Measurements from ENCODE around the gene RPS15. TPM values are rescaled to one million over a fixed set of nuclear protein-coding genes. Genes with fewer than 3 reads are reported as not detected.
"Not testable (repeated sequence)": the region's sequence is repeated elsewhere in the genome, so short reads cannot be mapped to it uniquely, and the experiment has no call there.

Gene RPS15
- total RNA-seq, 1 experiment from 2014 or later, result 1,442 TPM

- DNase-seq (ENCODE audit: low read depth in 1 of 2, low spot score in 2 of 2), result no peak
- Histone ChIP-seq H3K27me3 (replicated peaks) (no peaks in the 10 kb centered on the region), H3K9me3 (replicated peaks) (no peaks in the 10 kb centered on the region; the same call in 1 of the 2 replicates), H3K27ac (no peak overlapping the region), H3K4me3 (no peak overlapping the region), H3K4me1 (replicated peaks) (peaks cover 30% of the 10 kb centered on the region), H3K36me3 (peaks cover 71% of the 10 kb centered on the region)
Measured at GRCh38 chr19:1410136-1410786, 27.9 kb upstream of the RPS15 start.

DNA sequence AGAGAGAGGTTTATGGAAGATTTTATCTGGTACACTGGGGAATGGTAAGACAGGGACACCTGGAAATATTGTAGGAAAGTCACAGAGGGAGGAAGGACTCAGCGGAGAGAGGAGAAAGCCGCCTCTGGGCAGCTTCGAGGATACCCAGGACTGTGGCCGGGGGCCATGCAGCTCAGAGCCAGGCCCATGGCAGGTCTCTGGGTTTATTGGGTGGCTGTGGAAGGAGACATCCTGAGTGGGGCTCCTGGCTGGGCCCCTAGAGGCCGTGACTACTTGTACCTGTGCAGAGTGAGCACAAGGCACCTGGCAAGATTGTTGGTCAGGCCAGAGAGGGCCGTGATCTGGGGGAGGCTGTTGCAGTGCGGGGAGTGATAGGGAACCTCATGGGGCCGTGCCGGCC is 27.4 kb upstream of the RPS15 start:
- peaks cover 75% of the 10 kb centered on the region for H3K36me3 ChIP-seq
- no peak overlapping the region for H3K27ac ChIP-seq
- H3K9me3 ChIP-seq (replicated peaks), result no peaks in the 10 kb centered on the region; the same call in 1 of the 2 replicates
- no peak overlapping the region for H3K4me3 ChIP-seq
- H3K27me3 ChIP-seq (replicated peaks), result no peaks in the 10 kb centered on the region
- peaks cover 30% of the 10 kb centered on the region for H3K4me1 ChIP-seq (replicated peaks)
- no peak for DNase-seq (ENCODE audit: low read depth in 1 of 2, low spot score in 2 of 2)

DNA sequence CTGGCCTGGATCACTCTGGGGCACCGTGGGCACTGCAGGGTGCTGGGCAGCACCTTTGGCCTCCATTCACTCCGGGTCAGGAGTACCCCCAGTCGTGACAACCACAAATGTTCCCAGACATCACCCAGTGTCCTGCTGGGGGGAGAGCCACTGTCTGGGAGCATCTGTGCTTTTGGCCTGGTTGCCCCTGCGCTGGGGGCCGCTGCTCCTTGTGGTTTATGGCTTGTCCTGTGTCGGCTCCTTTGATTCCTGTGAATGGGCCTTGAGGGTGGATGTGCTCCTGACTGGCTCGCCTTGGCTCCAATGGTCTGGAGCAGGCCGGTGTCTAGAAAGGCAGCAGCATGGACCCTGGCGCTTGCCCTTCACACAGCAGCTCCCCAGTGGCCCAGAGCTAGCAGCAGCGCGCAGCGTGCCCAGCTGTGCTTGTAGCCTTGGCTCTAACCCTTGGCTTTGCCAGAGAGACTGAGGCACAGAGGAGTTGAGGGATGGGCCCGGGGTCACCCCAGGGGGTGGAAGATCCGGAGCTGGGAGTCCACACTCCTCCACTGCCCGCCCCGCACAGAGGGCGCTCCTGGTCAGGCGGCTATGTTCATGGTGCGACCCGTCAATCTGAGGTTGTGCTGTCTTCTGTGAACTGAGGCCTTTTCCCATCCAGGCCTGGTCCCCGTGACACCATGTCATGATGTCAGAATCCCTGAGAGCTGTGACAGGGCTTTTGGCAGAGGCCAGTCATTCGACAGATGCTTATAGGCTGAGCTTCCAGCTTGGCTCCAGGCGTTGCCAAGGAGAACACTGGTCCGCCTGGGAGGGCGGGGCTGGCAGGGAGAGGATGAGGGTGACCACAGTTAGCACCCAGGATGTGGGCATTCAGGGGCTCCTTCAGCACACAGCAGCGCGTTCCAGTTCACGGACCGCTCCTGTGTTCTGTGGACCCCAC is 26.7 kb upstream of the RPS15 start:
- no peak overlapping the region for H3K4me3 ChIP-seq
- peaks cover 29% of the 10 kb centered on the region for H3K4me1 ChIP-seq (replicated peaks)
- H3K27me3 ChIP-seq (replicated peaks), result no peaks in the 10 kb centered on the region
- H3K27ac ChIP-seq, result no peak overlapping the region
- DNase-seq (ENCODE audit: low read depth in 1 of 2, low spot score in 2 of 2), result no peak
- no peaks in the 10 kb centered on the region; the same call in 1 of the 2 replicates for H3K9me3 ChIP-seq (replicated peaks)
- peaks cover 83% of the 10 kb centered on the region for H3K36me3 ChIP-seq

- Histone ChIP-seq H3K4me3 (no peak overlapping the region), H3K27ac (no peak overlapping the region), H3K4me1 (replicated peaks) (peaks cover 23% of the 10 kb centered on the region), H3K36me3 (peaks cover 92% of the 10 kb centered on the region), H3K27me3 (replicated peaks) (no peaks in the 10 kb centered on the region), H3K9me3 (replicated peaks) (no peaks in the 10 kb centered on the region; the same call in 1 of the 2 replicates)
- DNase-seq (ENCODE audit: low read depth in 1 of 2, low spot score in 2 of 2), result no peak
Measured at GRCh38 chr19:1412323-1412923, 25.8 kb upstream of the RPS15 start.

GRCh38 chr19:1412995-1413800 is 25.0 kb upstream of the RPS15 start:
- Histone ChIP-seq H3K4me1 (replicated peaks) (peaks cover 23% of the 10 kb centered on the region), H3K27ac (no peak overlapping the region), H3K9me3 (replicated peaks) (no peaks in the 10 kb centered on the region), H3K4me3 (no peak overlapping the region), H3K36me3 (peaks cover 92% of the 10 kb centered on the region), H3K27me3 (replicated peaks) (no peaks in the 10 kb centered on the region)
- no peak for DNase-seq (ENCODE audit: low read depth in 1 of 2, low spot score in 2 of 2)

- Histone ChIP-seq H3K36me3 (peaks cover 83% of the 10 kb centered on the region), H3K4me3 (no peak overlapping the region), H3K4me1 (replicated peaks) (no peaks in the 10 kb centered on the region), H3K9me3 (replicated peaks) (no peaks in the 10 kb centered on the region), H3K27me3 (replicated peaks) (no peaks in the 10 kb centered on the region), H3K27ac (no peak overlapping the region)
- no peak for DNase-seq (ENCODE audit: low read depth in 1 of 2, low spot score in 2 of 2)
Measured at GRCh38 chr19:1416014-1416841, 22.0 kb upstream of the RPS15 start.

GRCh38 chr19:1417145-1417544 is 21.1 kb upstream of the RPS15 start:
- H3K4me3 ChIP-seq, result no peak overlapping the region
- DNase-seq (ENCODE audit: low read depth in 1 of 2, low spot score in 2 of 2), result no peak
- H3K27me3 ChIP-seq (replicated peaks), result no peaks in the 10 kb centered on the region
- H3K36me3 ChIP-seq, result peaks cover 84% of the 10 kb centered on the region
- no peaks in the 10 kb centered on the region for H3K4me1 ChIP-seq (replicated peaks)
- no peaks in the 10 kb centered on the region for H3K9me3 ChIP-seq (replicated peaks)
- no peak overlapping the region for H3K27ac ChIP-seq

DNA sequence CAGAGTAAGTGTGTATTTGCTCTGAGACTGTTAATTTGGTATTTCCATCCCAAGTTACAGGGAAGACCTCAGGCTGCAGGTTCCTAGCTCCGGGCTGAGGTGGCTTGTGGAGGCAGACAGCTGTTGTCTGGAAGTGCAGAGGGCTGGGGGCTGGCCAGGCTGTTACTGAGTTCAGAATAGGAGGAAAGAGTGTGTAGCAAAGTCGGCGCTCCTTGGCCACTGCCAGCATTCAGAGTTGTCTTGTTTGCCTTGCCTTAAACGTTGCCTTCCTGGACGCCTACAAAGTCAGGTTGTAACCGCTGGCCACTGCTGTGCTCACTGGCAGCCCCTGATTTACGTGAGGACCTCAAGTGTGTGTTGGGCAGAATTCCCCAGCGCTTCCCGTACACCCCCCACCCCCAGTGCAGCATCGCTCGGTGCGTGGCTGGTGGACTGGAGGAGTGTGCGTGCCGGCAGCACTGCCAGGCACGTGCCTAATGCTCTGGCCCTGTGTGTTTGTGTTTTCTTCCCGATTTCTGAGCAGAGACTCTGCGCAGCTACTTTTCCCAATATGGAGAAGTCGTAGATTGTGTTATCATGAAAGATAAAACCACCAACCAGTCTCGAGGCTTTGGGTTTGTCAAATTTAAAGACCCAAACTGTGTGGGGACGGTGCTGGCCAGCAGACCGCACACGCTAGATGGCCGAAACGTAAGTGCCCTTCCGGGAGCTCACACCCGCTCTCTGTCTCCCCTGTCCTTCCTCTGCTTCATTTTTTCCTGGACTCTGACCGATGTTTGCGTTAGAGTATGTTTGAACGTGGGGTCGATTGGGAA is 20.3 kb upstream of the RPS15 start:
- H3K4me3 ChIP-seq, result no peak overlapping the region

GRCh38 chr19:1418496-1418775 is 19.8 kb upstream of the RPS15 start:
- peaks cover 86% of the 10 kb centered on the region for H3K36me3 ChIP-seq
- H3K9me3 ChIP-seq (replicated peaks), result no peaks in the 10 kb centered on the region; the same call in 1 of the 2 replicates
- H3K27me3 ChIP-seq (replicated peaks), result no peaks in the 10 kb centered on the region
- no peak overlapping the region for H3K4me3 ChIP-seq
- H3K4me1 ChIP-seq (replicated peaks), result no peaks in the 10 kb centered on the region
- DNase-seq (ENCODE audit: low read depth in 1 of 2, low spot score in 2 of 2), result no peak
- no peak overlapping the region for H3K27ac ChIP-seq

More for the DNA sequence above, 20.3 kb upstream of the RPS15 start:
- H3K36me3 ChIP-seq, result peaks cover 86% of the 10 kb centered on the region
- H3K27ac ChIP-seq, result no peak overlapping the region
- no peaks in the 10 kb centered on the region for H3K9me3 ChIP-seq (replicated peaks)
- H3K27me3 ChIP-seq (replicated peaks), result no peaks in the 10 kb centered on the region
- no peaks in the 10 kb centered on the region for H3K4me1 ChIP-seq (replicated peaks)
- DNase-seq (ENCODE audit: low read depth in 1 of 2, low spot score in 2 of 2), result no peak

DNA sequence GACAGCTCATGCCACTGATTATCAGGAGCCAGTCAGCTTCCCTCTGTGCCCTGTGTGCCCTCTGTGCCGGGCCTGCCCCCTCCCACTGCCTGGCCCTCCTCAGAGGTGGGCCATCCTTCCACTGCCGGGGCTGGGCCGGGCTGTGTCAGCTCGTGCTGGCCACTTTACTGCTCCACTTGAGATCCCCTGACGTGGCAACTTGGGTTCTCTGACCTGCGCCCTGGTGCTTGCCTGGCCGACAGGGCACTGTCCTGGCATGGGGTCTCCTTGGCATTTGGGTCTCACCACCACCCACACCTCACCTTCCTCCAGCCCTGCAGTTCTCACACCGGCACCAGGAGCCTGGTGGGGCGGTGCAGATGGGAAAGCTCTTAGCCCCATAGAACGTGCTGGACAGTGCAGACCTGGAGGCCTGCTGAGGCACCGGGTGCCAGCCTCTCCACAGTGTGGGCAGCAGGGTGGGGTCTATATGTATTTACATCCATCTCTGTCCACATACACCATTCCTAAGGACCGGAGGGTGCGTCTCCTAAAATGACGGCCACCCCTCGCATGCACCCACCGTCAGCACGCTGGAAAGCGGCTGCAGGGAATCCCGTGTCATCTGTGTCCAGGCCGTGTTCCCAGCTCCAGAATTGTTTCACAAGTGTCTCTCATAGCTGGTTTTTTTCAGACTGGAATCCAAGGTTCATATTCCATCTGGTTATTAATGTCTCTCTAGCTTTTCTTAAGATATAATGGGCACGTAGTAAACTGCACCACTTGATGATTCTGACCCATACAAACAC is 19.1 kb upstream of the RPS15 start:
- H3K4me1 ChIP-seq (replicated peaks), result no peaks in the 10 kb centered on the region
- no peak overlapping the region for H3K27ac ChIP-seq
- H3K36me3 ChIP-seq, result peaks cover 84% of the 10 kb centered on the region
- H3K9me3 ChIP-seq (replicated peaks), result no peaks in the 10 kb centered on the region; the same call in 1 of the 2 replicates
- no peak overlapping the region for H3K4me3 ChIP-seq
- no peaks in the 10 kb centered on the region for H3K27me3 ChIP-seq (replicated peaks)
- DNase-seq (ENCODE audit: low read depth in 1 of 2, low spot score in 2 of 2), result no peak

GRCh38 chr19:1420085-1420484 is 18.1 kb upstream of the RPS15 start:
- peaks cover 85% of the 10 kb centered on the region for H3K36me3 ChIP-seq
- H3K27me3 ChIP-seq (replicated peaks), result not testable (repeated sequence)

More at GRCh38 chr19:1420085-1420484, 18.1 kb upstream of the RPS15 start:
- not testable (repeated sequence) for H3K27ac ChIP-seq; H3K9me3 ChIP-seq (replicated peaks); H3K4me3 ChIP-seq; H3K4me1 ChIP-seq (replicated peaks); DNase-seq (ENCODE audit: low read depth in 1 of 2, low spot score in 2 of 2)
